ENCODE results near the gene RBBP8NL.
A peak's percentile ranks its signal among the peaks of the same experiment; 100 is the strongest.

RBBP8NL gene

GRCh38 chr20:62392621-62393334, 34.6 kb downstream of the RBBP8NL start:
- DNase-seq (ENCODE audit: low read depth) = no peak

GRCh38 chr20:62392077-62392418, 35.3 kb downstream of the RBBP8NL start:
- DNase-seq (ENCODE audit: low read depth) = no peak

- DNase-seq (ENCODE audit: low read depth) = no peak
Measured at GRCh38 chr20:62391165-62392076, 35.9 kb downstream of the RBBP8NL start.

GRCh38 chr20:62390317-62391164, 36.8 kb downstream of the RBBP8NL start:
- DNase-seq (ENCODE audit: low read depth) = no peak

GRCh38 chr20:62389601-62390087, 37.7 kb downstream of the RBBP8NL start:
- DNase-seq (ENCODE audit: low read depth) = no peak

- no peak for DNase-seq (ENCODE audit: low read depth)
Measured at GRCh38 chr20:62388839-62389600, 38.3 kb downstream of the RBBP8NL start.

GRCh38 chr20:62387933-62388635, 39.3 kb downstream of the RBBP8NL start:
- no peak for DNase-seq (ENCODE audit: low read depth)

- DNase-seq (ENCODE audit: low read depth) = no peak
Measured at GRCh38 chr20:62387219-62387913, 40.0 kb downstream of the RBBP8NL start.

- peak; percentile 88 for DNase-seq (ENCODE audit: low read depth)
Measured at GRCh38 chr20:62386383-62387218, 40.7 kb downstream of the RBBP8NL start, which contains the start of gene RPS21. Gene RPS21, plus strand, starts transcription at chr20:62387103. Its CDS starts 236 bp downstream, at chr20:62387339.

GRCh38 chr20:62382306-62383198, 44.8 kb downstream of the RBBP8NL start:
- peak; percentile 56 for DNase-seq (ENCODE audit: low read depth)

GRCh38 chr20:62381842-62382241, 45.5 kb downstream of the RBBP8NL start:
- no peak for DNase-seq (ENCODE audit: low read depth)

- DNase-seq (ENCODE audit: low read depth) = no peak
Measured at GRCh38 chr20:62381202-62381797, 46.0 kb downstream of the RBBP8NL start.

- DNase-seq (ENCODE audit: low read depth) = no peak
Measured at GRCh38 chr20:62378215-62378614, 49.1 kb downstream of the RBBP8NL start.

GRCh38 chr20:62377615-62378178, 49.6 kb downstream of the RBBP8NL start:
- DNase-seq (ENCODE audit: low read depth) = no peak

- DNase-seq (ENCODE audit: low read depth) = no peak
Measured at GRCh38 chr20:62377064-62377461, 50.3 kb downstream of the RBBP8NL start.

GRCh38 chr20:62376112-62377063, 51.0 kb downstream of the RBBP8NL start:
- DNase-seq (ENCODE audit: low read depth) = no peak

Data from stimulated activated CD8-positive, alpha-beta memory T cell treated with anti-CD3 and anti-CD28 coated beads, Interleukin-12 subunit alpha, Interleukin-12 subunit beta, amount 100 ng/mL, for 4 hours (primary cell).